GM12892 (cell line): ENCODE measurements around the gene WDR20.

Source experiments
- POLR2A ChIP-seq: IDR thresholded peaks from 2 replicates; pipeline ENCODE4 v1.6.1; 2011; ENCODE audit warnings: low read depth, low read length, control low read depth
- TAF1 ChIP-seq: IDR thresholded peaks from 2 replicates; pipeline ENCODE4 v1.6.1; 2011; ENCODE audit warnings: low read depth, mild to moderate bottlenecking, control low read depth, low read length, borderline replicate concordance

GRCh38 chr14:102164965-102165364 is 25.3 kb downstream of the WDR20 start:
- no peak for TF ChIP-seq POLR2A
- TF ChIP-seq TAF1, result no peak
